Stimulated activated naive CD4-positive, alpha-beta T cell treated with Interleukin-2 at 50 U/mL for 16 hours (primary cell): Measurements from ENCODE around the gene CASP1.
"Not testable (repeated sequence)": the region's sequence is repeated elsewhere in the genome, so short reads cannot be mapped to it uniquely, and the experiment has no call there.

ENCODE experiments used
- DNase-seq: peaks from one replicate; lab custom pipeline; 2025; lab: John Stamatoyannopoulos, UW

The CASP1 gene

DNA sequence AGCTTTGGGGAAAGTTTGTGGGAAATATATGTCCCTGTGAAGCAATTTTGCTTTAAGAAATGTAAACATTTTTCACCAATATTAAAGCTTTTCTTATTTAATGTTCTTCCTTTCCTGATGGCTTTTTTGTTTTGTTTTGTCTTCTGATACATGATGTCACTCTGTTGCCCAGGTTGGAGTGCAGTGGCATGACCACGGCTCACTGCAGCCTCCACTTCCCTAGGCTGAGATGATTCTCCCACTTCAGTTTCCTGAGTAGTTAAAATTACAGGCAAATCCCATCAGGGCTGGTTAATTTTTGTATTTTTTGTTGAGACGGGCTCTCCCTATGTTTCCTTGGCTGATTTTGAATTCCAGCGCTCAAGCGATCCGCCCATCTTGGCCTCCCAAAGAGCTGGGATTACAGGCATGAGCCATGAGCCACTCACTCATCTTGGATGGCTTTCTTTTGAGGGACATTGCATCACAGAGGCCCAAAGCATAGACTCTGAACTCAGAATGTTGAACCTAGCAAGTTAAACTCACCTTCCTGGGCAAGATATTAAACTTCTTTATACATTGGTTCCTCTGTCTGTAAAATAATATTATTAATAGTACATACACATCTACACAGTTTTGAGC, 10.8 kb upstream of the CASP1 start:
- DNase-seq, result no peak

DNA sequence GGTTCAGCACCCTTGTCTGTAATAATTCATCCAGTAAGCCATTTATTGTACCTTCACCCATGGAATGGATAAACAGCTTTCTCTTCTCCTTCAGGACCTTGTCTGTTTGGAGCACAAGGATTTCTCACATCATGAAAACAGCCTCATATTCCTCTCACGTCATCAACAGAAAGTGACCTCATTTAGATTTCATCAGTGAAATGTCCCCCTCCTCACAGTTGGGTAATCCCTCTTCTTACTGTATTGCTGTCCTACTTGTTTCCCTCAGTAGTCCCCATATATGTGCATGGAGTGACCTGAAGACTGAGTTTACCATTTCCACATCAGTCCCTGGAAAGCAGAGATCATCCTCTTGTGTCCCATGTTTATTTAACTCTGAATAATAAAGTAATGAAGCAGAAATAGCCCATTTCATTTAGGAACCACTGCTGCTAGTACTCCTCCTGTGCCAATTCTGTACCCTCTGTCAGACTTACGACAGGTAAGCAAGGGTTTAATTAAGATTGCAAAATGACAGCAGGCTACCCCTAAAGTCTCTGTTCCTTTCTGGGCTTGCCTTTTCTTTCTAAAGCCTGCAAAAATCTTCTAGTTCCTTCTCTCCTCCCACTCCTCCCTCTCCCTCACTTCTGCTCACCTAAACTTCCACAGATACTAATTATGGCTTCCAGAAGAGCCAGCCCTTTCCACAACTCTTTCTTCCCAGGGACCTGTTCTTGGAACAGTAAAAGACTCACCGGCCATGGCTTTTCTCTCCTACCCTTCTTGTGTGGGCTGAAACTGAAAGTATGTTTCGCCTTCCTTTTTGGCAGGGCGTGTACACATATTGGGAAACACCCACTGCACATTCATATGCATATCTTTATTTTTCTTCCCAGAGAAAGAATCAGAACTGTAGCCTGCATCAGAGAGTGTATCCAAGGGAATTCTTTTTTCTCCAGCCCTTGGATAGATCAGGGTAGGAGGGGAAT, 9.9 kb upstream of the CASP1 start, which contains the start of gene CARD16:
Gene CARD16, minus strand, starts transcription at position 779 of the 968 bp plus-strand sequence. Its CDS starts 38 bp downstream, at position 741.
- peak; percentile 2 for DNase-seq

DNA sequence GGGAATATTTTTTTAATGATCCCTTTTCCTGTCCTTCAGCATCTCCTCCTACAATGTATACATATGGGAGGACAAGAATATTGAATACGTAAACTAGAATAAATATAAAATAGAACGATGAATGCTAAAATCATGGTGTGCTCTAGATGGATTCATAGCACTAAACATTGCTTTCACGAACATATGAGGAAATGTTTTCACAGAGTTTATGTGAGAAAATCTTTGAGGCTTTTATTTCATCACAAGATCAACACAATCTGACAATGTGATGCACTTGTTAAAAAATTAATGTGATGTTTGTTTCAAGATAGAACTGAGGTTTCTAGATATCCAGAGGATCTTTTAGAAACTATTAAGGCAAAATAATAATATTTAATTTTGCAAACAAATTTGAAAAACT, 7.2 kb upstream of the CASP1 start:
- no peak for DNase-seq

DNA sequence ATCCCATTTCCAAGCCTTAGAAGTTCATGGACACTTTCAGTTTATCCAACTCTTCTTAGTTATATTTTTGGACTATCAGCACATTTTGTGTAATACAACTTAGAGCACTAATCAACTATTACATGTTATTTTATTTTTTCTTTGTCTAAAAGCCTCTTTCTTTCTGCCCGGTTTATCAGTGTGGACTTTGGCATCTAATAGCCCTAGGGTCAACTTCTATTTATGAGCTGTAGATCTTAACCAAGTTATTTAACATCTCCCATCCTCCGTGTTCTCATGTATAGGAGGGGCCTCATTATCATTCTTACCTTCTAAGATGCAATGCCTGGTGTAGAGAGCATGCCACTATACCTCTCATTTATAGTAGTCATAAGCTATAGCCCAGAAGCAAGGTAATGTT, 5.8 kb upstream of the CASP1 start:
- no peak for DNase-seq

DNA sequence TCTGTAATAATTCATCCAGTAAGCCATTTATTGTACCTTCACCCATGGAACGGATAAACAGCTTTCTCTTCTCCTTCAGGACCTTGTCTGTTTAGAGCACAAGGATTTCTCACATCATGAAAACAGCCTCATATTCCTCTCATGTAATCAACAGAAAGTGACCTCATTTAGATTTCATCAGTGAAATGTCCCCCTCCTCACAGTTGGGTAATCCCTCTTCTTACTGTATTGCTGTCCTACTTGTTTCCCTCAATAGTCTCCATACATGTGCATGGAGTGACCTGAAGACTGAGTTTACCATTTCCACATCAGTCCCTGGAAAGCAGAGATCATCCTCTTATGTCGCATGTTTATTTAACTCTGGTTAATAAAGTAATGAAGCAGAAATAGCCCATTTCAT, 556 bp downstream of the CASP1 start:
- DNase-seq, result not testable (repeated sequence)

DNA sequence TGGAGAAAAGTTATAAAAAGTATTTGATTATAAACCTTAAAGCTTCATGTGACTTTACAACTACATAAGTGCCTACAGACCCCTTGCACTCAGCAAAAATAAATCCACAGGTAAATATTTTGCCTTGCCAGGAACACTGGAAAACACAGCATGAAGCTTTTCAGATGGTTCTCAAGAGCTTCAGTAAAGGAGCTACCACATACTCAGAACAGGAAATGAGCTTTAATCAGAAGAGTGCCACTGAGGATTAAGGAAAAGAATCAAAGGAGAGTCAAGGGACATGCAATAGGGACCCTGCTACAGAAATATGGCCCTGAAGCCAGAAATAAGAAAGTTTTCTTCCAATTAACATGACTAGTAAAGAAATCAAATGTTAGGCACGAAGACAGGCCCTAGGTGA, 1.2 kb downstream of the CASP1 start:
- no peak for DNase-seq

DNA sequence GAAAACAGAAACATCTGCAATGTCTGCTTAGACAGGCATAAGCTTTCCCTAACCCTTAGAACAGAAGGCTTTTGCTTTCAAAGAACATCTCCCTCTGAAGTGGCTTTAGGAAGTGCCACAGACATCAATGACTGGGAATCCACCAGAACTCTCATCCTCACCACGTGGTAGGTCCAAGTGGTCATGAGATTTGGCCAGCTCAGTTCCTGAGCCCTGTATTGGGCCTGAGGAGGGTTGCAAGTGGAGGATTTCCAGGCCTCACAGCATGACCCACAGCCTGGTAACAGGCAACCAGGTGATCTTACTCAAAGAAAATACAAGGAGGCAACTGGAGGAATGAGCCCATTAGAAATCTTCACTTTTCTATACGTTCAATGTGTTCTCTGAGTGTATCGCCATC, 1.6 kb downstream of the CASP1 start:
- no peak for DNase-seq

DNA sequence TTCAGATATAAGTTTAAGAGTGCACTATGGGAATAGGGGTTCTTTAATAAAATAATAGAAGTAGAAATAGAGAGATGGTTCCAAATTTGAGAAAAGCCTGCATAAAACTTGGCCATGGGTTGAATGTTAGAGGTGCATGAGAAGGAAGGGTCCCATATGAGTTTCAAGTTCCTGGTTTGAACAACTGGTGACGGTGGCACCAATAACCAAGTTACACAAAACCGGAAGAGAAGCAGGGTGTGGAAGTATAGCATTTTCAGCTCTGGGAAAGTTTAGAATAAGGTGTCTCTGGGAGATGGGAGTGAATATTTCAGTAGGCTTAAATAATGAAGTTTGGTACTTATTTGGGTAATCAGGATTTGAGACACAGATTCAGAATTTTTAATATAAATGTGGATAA, 2.4 kb downstream of the CASP1 start:
- DNase-seq, result no peak

DNA sequence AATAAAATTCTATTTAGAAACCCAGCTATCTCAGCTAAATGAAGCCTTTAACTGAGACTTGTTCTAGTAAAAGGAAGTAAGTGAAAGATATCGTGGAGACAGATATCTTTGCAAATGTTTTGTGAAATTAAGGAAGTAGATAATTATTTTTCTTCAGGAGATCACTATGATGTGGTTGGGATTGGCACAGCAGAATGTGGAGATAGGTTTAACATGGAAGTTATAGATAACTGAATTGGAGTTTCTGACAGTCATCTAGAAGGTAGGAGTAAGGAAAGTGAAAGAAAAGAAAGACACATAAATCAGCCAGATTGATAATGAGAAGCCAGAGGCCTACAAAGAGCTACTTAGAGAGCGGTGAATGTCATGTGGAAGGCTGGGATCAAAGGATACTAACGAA, 7.3 kb downstream of the CASP1 start:
- DNase-seq, result no peak

DNA sequence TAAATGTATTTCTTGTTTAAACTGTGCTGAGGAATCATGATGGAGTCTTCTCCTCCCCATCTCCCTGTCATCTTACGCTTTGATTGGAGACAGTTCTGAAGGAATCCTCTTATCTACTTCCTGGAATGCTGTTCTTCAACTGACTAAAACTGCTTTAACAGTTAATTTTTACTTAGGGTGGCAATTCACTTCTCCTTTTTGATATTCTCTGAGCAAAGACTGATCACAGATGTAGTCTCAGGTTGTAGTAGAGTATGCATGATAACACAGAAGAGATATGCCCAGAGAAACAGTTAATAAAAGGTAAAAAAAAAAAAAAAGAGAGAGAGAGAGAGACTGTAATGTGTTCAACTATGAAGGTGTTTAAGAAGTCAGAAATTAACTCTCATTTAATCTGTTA, 10.6 kb downstream of the CASP1 start:
- no peak for DNase-seq

DNA sequence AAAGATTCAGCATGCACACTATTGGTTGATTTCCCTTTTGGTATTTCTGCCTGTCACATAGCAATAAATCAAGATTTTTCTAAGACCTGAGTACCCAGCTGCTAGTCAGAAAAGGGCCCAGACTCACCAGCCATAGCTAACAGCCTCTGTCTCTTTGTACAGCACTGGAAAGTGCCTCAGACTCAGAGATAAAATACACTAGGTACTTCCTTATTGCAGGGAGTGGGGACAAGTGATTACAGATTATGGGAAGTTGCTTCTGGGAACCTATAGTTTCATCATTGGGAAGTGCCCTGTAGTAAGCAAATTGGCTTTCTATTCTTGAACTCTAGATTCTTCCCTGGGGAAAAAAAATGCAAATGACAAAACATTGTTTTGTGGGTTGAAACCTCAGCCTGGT, 11.9 kb downstream of the CASP1 start, which contains the start of gene CASP5:
Gene CASP5, minus strand, starts transcription at position 166 of the 400 bp plus-strand sequence. Its CDS starts 32 bp downstream, at position 134.
- no peak for DNase-seq

DNA sequence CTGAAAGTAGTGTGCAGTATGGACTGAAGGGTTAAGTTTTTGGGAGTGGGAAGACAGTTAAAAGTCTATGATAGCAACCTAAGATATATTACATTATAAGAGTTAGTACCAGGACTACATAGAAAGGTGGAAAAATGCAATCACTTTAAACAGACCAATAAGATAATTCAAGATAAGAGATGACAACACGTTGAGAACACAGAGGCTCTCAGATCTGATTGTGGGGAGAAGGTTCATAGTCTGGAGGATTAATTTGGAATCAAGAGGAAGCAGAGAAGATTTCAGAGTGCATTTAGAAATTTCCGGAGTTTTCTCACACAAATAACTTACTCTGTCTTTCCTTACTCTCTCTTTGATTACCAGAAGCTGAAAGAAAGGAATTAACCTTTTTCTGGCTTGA, 12.4 kb downstream of the CASP1 start:
- no peak for DNase-seq

DNA sequence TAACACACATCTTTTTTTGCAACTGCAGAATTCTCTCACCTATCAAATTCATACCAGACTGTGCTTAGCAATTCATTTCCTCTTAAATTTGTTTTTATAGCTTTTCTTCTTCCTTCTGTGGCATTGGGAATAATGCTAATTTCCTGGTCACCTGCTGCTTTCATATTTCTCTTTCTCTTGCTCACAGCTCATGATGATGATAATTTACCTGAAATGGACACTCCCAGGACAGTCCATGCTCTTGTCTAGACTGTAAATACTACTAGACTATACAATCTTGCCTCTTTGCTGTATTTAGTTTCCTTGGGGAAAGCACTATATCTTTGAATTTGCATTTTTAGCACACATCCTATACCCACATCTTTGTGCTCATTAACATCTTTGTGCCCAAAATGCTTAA, 27.5 kb downstream of the CASP1 start:
- DNase-seq, result no peak

DNA sequence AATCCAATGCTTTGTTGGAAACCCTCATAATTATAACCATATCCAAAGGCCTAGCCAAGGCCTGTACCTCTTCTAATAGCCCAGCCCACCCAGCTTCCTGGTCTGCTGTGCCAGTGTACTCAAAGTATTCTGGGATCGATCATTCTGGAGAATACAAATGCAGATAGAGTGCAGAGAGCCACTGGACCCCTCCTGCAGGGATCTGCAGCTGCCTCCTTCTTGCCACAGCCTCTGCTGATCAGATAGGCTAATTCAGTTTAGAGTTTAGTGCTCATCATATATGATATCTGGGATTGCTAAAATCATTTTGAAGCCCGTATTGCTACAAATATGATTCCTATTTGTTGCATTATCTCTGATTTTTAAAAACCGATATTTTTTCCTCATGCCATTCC, 29.5 kb downstream of the CASP1 start:
- DNase-seq, result no peak

DNA sequence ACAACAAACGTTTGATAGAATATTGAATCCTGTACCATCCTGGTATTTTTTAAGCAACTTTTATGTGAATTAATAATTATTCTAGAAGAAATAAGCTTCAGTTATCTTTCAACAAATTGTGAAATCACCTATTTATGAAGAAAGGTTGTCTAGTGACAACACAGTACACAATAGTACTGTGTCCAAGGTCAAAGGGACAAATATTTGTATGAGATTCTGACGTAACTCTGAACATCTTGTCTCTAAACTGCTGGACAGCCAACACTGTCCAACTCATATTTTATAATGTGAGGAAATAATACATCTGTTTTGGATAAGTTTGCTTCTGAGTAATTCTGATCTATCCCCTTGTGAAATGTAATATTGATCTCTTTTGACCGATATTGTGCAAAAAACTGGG, 30.9 kb downstream of the CASP1 start:
- DNase-seq, result no peak

DNA sequence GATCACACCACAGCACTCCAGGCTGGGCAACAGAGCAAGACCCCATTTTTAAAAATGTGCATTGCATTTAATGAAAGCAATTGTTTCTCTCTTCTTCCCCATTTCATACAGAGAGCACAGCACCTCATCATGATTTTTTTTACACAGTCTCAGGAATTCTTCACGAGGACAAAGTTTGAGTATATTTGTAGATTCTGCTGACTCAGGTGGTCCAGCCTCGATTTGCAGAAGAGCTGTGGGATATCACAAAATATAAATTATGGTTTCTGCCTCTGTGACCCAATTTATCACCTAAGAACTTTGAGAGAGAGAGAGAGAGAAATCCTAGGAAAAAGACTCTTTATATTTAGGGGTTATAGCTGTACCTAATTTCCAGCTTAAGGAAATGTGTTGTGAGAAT, 31.8 kb downstream of the CASP1 start:
- DNase-seq, result no peak

DNA sequence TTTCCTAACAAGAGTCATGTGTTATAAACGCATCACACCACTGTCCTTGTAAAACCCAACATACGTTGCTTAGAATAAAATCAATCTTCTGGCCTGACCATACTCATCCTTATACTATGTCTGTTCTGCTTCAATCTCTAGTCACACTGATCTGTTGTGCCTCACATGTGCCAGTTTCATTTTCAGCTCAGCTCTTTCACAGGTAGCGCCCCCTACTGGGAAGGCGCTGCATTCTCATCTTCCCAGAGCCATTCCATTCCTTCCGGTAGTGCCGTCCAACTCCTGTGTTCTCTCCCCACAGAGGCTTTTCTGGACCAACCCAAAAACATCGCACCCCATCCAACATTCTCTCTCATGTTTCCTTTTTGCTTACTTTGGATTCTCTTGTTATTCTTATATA, 34.1 kb downstream of the CASP1 start:
- peak; percentile 14 for DNase-seq

DNA sequence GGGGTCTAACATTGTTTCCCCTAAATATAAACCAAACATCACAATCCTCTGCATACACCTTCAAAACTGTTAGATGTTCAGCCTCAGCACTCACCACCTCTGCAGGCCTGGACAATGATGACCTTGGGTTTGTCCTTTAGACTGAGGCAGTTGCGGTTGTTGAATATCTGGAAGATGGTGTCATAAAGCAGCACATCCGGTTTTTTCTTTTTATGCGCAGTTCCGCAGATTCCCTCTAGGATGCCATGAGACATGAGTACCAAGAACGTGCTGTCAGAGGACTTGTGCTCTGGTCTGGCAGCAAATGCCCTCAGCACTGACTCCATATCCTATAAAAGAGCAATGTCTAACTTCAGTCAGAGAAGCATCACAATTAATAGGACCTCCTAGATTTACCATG, 34.8 kb downstream of the CASP1 start:
- no peak for DNase-seq

DNA sequence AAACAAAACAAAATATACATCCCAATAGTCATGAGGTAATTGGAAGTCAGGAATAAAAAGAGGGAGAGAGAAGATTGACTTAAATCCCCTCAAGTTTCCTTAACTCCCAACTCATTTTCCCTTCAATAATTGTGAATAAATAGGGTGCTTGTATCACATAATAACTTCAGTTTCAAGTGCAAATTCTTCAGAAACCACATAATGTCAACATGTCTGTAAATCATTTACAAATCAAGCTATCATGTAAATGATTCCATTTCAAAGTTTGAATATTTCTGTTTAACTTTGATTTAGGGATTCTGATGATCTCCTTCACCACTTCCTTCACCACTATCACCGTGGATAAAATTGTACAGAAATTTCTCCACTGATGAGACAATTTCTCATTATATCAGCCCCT, 35.2 kb downstream of the CASP1 start:
- DNase-seq, result no peak

DNA sequence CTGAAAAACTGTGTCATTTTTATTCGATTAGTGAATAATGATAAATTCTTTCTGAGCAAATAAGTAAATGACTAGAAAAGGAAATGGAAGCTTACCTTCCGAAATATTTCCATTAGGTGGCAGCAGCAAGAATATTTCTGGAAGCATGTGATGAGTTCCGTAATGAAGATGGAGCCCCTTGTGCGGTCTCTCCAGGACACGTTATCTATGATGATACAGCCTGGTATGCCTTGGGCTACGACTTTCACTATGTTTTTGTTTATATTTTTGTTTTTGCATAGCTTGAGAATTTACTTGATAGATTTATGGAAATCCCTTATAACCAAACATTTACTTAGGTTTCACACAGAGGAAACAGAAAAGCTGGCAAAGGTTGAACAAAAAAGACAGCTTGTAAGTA, 37.7 kb downstream of the CASP1 start:
- DNase-seq, result no peak

DNA sequence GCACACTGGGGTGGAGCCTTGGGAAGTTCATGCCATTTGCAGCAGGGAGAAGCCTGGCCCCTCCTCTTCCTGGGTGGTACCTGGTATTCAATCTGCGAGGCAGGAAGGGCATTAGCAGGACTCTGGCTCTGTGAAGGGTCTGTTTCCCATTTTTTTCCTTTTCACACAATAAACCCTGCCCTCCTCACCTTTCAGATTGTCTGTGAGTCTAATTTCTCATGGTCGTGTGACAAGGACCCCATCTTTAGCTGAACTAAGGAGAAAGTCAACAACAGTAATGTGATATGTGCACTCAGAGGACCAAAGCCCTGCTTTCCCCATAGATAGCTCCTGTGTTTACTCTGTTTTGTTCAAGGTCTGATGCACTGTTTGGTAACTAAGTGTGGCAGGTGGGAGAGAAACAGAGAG, 39.9 kb downstream of the CASP1 start:
- no peak for DNase-seq

DNA sequence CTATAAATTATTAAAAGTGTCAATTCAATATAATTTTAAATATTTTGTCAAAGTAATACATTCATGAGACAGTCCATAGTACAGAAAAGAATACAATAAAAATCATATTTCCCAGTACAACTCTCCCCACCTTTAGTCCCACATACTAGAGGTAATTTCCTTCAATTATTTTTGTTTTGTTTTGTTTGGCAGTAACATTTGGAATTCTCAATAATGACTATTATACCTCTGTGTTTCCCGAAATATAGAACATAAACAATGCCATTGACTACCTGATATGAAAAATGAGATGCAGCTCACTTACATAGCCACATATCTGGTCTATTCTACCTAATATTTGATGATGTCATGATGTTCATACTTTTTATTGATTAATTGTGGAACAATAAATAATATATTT, 42.2 kb downstream of the CASP1 start:
- DNase-seq, result no peak

DNA sequence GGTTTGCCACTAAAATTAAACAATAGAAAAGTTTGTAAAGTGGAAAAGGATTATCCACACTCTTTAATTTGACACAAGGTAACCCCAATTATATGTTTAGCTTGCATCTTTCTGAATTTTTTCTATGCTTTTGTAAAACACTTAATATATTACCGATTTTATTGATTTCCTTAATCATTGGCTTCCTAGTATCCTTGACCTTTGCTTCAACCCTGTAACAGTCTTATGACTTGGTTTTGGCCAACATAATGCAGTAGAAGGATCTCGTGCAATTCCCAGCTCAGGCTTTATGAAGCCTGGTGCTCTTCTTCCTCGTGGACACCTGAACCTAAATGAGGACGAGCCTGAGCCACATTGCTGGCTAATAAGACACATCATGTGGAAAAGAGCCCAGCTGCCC, 43.0 kb downstream of the CASP1 start:
- no peak for DNase-seq
